GM12891 (cell line): ENCODE data around the gene ADCY2.

Source experiments
- POLR2A ChIP-seq: IDR thresholded peaks from 2 replicates; pipeline ENCODE4 v1.6.1; 2011; ENCODE audit warnings: low read depth, low read length, control low read depth
- POLR2AphosphoS5 ChIP-seq: IDR thresholded peaks from 2 replicates; pipeline ENCODE4 v1.6.1; 2011; ENCODE audit warnings: low read depth, low read length, control low read depth
- POU2F2 ChIP-seq: IDR thresholded peaks from 2 replicates; pipeline ENCODE4 v1.6.1; 2011; ENCODE audit warnings: low read depth, mild to moderate bottlenecking, control low read depth, low read length, moderate library complexity
- SPI1 ChIP-seq: IDR thresholded peaks from 2 replicates; pipeline ENCODE4 v1.6.1; 2011; ENCODE audit warnings: low read depth, low read length, control low read depth
- TAF1 ChIP-seq: IDR thresholded peaks from 2 replicates; pipeline ENCODE4 v1.6.1; 2011; ENCODE audit warnings: low read depth, low read length, control low read depth

DNA sequence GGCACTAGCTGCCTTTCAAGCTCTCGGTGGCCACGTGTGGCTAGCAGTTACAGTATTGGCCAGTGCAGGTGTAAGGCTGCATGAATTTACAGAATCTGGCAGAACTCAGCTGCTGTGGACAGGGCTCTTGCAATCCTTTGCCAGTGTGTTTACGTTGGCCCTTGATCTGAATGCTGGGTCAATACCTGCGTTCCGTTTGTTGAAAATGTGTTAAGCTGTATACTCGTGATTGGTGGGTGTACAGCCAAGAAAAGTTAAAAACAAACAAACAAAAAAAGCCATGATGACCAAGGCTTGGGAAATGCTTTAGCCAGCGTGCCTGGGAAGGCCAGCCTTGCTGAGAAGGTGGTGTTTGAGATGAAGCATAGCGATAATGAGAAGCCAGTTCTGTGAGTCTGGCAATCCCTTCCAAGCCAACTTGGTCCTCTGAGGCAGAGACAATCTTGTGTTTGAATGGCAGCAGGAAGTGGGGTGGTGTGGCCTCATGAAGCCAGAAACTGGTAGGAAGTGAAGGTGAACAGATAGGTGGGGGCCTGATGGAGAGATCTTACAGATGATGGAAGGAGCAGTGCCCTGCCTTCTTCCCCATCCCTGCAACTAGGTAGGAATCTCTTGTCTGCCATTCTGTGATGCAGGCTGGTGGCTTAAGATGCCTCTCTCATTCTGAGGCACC lies 455.8 kb downstream of the ADCY2 start:
- no peak for TF ChIP-seq POLR2A
- TF ChIP-seq TAF1: no peak
- TF ChIP-seq POLR2AphosphoS5: no peak
- no peak for TF ChIP-seq POU2F2
- no peak for TF ChIP-seq SPI1
